ENCODE measurements around the gene ALDH3A2. TPM values are rescaled to one million over a fixed set of nuclear protein-coding genes. Genes with fewer than 3 reads are reported as not detected.

ALDH3A2 gene
- total RNA-seq, 2 experiments from 2014 or later, result 29.7 to 41.1 TPM

DNA sequence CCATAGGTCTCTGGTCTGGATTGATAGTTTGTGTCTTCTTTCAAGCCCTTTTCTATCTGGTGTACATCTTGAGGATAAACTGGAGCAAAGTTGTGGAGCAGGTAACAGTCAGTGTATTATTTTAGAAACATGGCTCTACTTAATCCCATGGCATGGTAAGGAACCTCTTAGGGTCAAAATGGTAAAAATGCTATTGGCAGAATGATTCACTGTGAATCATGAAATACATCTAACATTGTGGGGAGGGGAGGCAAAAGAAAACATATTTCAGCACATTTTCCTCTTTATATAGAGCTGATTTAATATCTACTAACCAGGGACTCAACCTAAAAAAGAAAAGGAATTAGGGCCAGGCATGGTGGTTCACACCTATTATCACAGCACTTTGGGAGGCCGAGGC is 17.9 kb upstream of the ALDH3A2 start:
- no TSS peak for BruUV-seq (replicated peaks)
- Histone ChIP-seq H4K20me1 (ENCODE audit: insufficient read depth, low read length) (no peaks in the 10 kb centered on the region), H2AFZ (ENCODE audit: low read length) (no peak overlapping the region), H3K36me3 (ENCODE audit: insufficient read depth, low read length) (no peaks in the 10 kb centered on the region), H3K9me3 (ENCODE audit: low read length) (no peaks in the 10 kb centered on the region), H3K4me2 (ENCODE audit: low read length) (no peak overlapping the region), H3K4me1 (ENCODE audit: insufficient read depth, low read length, poor library complexity, severe bottlenecking) (no peaks in the 10 kb centered on the region), H3K4me3 (ENCODE audit: low read depth, low read length, poor library complexity, severe bottlenecking) (no peak overlapping the region), H3K27ac (ENCODE audit: low read depth, low read length, poor library complexity, severe bottlenecking) (no peak overlapping the region), H3K79me2 (ENCODE audit: insufficient read depth, low read depth, low read length) (no peaks in the 10 kb centered on the region), H3K9me2 (ENCODE audit: insufficient read depth, low read length) (no peaks in the 10 kb centered on the region)
- intact Hi-C loops (cut with micrococcal nuclease; ENCODE audit: unreplicated experiment), result loop anchor here (10.0 kb wide), 1 partner anchor 56 kb away; no protein-coding TSS in a partner anchor
- ChIA-PET CTCF (ENCODE audit: unreplicated experiment) (no interaction called here), POLR2A (no interaction called here)
- DNase-seq (ENCODE audit: low spot score), result no peak
- TF ChIP-seq, protein P1, sequence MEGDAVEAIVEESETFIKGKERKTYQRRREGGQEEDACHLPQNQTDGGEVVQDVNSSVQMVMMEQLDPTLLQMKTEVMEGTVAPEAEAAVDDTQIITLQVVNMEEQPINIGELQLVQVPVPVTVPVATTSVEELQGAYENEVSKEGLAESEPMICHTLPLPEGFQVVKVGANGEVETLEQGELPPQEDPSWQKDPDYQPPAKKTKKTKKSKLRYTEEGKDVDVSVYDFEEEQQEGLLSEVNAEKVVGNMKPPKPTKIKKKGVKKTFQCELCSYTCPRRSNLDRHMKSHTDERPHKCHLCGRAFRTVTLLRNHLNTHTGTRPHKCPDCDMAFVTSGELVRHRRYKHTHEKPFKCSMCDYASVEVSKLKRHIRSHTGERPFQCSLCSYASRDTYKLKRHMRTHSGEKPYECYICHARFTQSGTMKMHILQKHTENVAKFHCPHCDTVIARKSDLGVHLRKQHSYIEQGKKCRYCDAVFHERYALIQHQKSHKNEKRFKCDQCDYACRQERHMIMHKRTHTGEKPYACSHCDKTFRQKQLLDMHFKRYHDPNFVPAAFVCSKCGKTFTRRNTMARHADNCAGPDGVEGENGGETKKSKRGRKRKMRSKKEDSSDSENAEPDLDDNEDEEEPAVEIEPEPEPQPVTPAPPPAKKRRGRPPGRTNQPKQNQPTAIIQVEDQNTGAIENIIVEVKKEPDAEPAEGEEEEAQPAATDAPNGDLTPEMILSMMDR (conservative IDR thresholded peaks at IDR 0.05; ENCODE audit: low read length), result no peak
- no peak for TF ChIP-seq EZH2phosphoT487 (IDR thresholded peaks at IDR 0.05; ENCODE audit: borderline replicate concordance, low read depth, low read length)

DNA sequence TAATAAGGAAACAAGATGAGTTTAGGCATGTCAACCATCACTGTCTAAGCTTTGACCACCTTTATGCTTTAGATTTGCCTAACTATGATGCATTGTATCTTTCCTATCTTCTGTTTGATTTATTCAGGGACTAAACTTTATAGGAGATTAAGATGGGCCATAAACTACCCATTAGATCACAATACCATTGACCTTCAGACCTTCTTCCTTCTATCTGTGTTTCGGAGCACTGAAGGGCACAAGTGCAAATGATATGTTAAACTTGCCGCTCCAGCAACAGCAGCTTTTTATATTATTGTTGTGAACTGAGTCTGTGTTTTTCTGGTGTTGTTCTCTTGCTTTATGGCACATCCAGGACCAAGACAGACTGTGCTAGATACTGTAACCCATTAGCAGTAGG is 16.6 kb upstream of the ALDH3A2 start:
- H3K9me3 ChIP-seq (ENCODE audit: low read length), result no peaks in the 10 kb centered on the region
- H2AFZ ChIP-seq (ENCODE audit: low read length), result no peak overlapping the region
- TF ChIP-seq EZH2phosphoT487 (IDR thresholded peaks at IDR 0.05; ENCODE audit: borderline replicate concordance, low read depth, low read length), result no peak
- TF ChIP-seq, protein P1 (conservative IDR thresholded peaks at IDR 0.05; ENCODE audit: low read length), result no peak
- CTCF ChIA-PET (ENCODE audit: unreplicated experiment), result no interaction called here
- H3K79me2 ChIP-seq (ENCODE audit: insufficient read depth, low read depth, low read length), result no peaks in the 10 kb centered on the region
- no TSS peak for BruUV-seq (replicated peaks)
- no peak overlapping the region for H3K4me2 ChIP-seq (ENCODE audit: low read length)
- no peak overlapping the region for H3K27ac ChIP-seq (ENCODE audit: low read depth, low read length, poor library complexity, severe bottlenecking)
- POLR2A ChIA-PET, result no interaction called here
- no peaks in the 10 kb centered on the region for H4K20me1 ChIP-seq (ENCODE audit: insufficient read depth, low read length)
- H3K4me3 ChIP-seq (ENCODE audit: low read depth, low read length, poor library complexity, severe bottlenecking), result no peak overlapping the region
- no peaks in the 10 kb centered on the region for H3K36me3 ChIP-seq (ENCODE audit: insufficient read depth, low read length)
- no peaks in the 10 kb centered on the region for H3K4me1 ChIP-seq (ENCODE audit: insufficient read depth, low read length, poor library complexity, severe bottlenecking)
- no peak for DNase-seq (ENCODE audit: low spot score)
- no peaks in the 10 kb centered on the region for H3K9me2 ChIP-seq (ENCODE audit: insufficient read depth, low read length)
- intact Hi-C loops (cut with micrococcal nuclease; ENCODE audit: unreplicated experiment), result loop anchor here (10.0 kb wide), 1 partner anchor 57 kb away; no protein-coding TSS in a partner anchor

DNA sequence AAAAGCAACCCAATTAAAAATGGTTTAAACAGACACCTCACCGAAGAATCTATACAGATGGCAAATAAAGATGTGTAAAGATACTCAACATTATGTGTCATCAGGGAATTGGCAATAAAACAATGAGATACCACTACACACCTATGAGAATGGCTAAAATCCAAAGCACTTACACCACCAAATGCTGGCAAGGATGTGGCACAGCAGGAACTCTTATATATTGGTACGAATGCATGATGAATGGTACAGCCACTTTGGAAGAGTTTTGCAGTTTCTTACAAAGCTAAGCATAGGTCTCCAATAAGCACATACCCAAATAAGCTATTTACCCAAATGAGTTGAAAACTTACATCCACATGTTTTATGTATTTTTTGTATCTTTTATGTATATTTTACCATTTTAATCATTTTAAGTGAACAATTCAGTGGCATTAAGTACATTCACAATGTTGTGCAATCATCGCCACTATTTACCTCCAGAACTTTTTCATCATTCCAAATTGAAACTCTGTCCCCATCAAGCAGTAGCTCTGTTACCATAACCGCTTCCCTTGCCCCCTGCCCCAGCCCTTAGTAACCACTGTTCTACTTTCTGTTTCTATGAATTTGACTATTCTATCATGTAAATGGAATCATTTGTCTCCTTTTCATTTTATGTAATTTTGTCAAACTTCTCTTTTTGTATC is 6.7 kb upstream of the ALDH3A2 start:
- Histone ChIP-seq H3K36me3 (ENCODE audit: insufficient read depth, low read length) (no peaks in the 10 kb centered on the region), H3K79me2 (ENCODE audit: insufficient read depth, low read depth, low read length) (no peaks in the 10 kb centered on the region), H3K9me2 (ENCODE audit: insufficient read depth, low read length) (no peaks in the 10 kb centered on the region), H3K4me1 (ENCODE audit: insufficient read depth, low read length, poor library complexity, severe bottlenecking) (no peaks in the 10 kb centered on the region), H4K20me1 (ENCODE audit: insufficient read depth, low read length) (no peaks in the 10 kb centered on the region), H2AFZ (ENCODE audit: low read length) (no peak overlapping the region), H3K4me3 (ENCODE audit: low read depth, low read length, poor library complexity, severe bottlenecking) (no peak overlapping the region), H3K27ac (ENCODE audit: low read depth, low read length, poor library complexity, severe bottlenecking) (no peak overlapping the region), H3K4me2 (ENCODE audit: low read length) (no peak overlapping the region), H3K9me3 (ENCODE audit: low read length) (0 out of 2 replicates have a peak, but pooled peaks cover 6% of the 10 kb centered on the region)
- CTCF ChIA-PET (ENCODE audit: unreplicated experiment), result no interaction called here
- TF ChIP-seq EZH2phosphoT487 (IDR thresholded peaks at IDR 0.05; ENCODE audit: borderline replicate concordance, low read depth, low read length), result no peak
- TF ChIP-seq, protein P1 (conservative IDR thresholded peaks at IDR 0.05; ENCODE audit: low read length), result no peak
- intact Hi-C loops (cut with micrococcal nuclease; ENCODE audit: unreplicated experiment), result loop anchor here (10.0 kb wide), 2 partner anchors 123 to 267 kb away; partner anchors contain the start of gene MAPK7
- POLR2A ChIA-PET, result interaction anchor here (0.5 to 1.6 kb wide), 2 partner anchors 14 to 333 kb away, joined by 3 to 5 read pairs; no protein-coding TSS in a partner anchor
- no peak for DNase-seq (ENCODE audit: low spot score)
- no TSS peak for BruUV-seq (replicated peaks)
